Mesendoderm (in vitro differentiated cells): ENCODE results near the gene THSD4.

ENCODE experiments used
- DNase-seq: peaks from one replicate; pipeline ENCODE4 v3.0.0; 2013
- H2AK5ac ChIP-seq: 2 replicates; pipeline ENCODE4 v1.6.1; 2013; ENCODE audit warnings: low read length, inconsistent platforms
- H2BK120ac ChIP-seq: 2 replicates; pipeline ENCODE4 v1.6.1; 2013; ENCODE audit warnings: low read depth, mild to moderate bottlenecking, low read length, moderate library complexity, mixed read lengths
- H2BK15ac ChIP-seq: replicated peaks from 2 replicates; pipeline ENCODE4 v1.6.1; 2013; ENCODE audit warnings: low read depth, mild to moderate bottlenecking, moderate library complexity
- H2BK5ac ChIP-seq: 2 replicates; pipeline ENCODE4 v1.6.1; 2013; ENCODE audit warnings: low read length, inconsistent platforms
- H3K18ac ChIP-seq: 2 replicates; pipeline ENCODE4 v1.6.1; 2013; ENCODE audit warnings: mild to moderate bottlenecking, low read length, mixed read lengths
- H3K23ac ChIP-seq: one replicate; pipeline ENCODE4 v1.6.1; 2013; ENCODE audit warnings: low read length
- H3K27ac ChIP-seq: 2 replicates; pipeline ENCODE4 v1.5.1; 2013; ENCODE audit warnings: low read depth, mild to moderate bottlenecking, inconsistent platforms, low read length, moderate library complexity
- H3K27me3 ChIP-seq: 2 replicates; pipeline ENCODE4 v1.6.1; 2013; ENCODE audit warnings: low read length, control low read depth, mild to moderate bottlenecking, inconsistent platforms; ENCODE audit not compliant: insufficient read depth, poor library complexity
- H3K36me3 ChIP-seq: 2 replicates; pipeline ENCODE4 v1.6.1; 2013; ENCODE audit warnings: low read length, inconsistent platforms; ENCODE audit not compliant: control insufficient read depth, insufficient read depth
- H3K4ac ChIP-seq: one replicate; pipeline ENCODE4 v1.6.1; 2013; ENCODE audit warnings: low read depth, mild to moderate bottlenecking, low read length, moderate library complexity
- H3K4me1 ChIP-seq: 2 replicates; pipeline ENCODE4 v1.6.1; 2013; ENCODE audit warnings: low read depth, low read length, inconsistent platforms; ENCODE audit not compliant: control insufficient read depth
- H3K4me2 ChIP-seq: 2 replicates; pipeline ENCODE4 v1.6.1; 2013; ENCODE audit warnings: low read length
- H3K4me3 ChIP-seq: 2 replicates; pipeline ENCODE4 v1.5.1; 2013; ENCODE audit warnings: mild to moderate bottlenecking, low read length
- H3K56ac ChIP-seq: one replicate; pipeline ENCODE4 v1.6.1; 2013; ENCODE audit warnings: low read length
- H3K79me1 ChIP-seq: 2 replicates; pipeline ENCODE4 v1.6.1; 2013; ENCODE audit warnings: low read length, inconsistent platforms
- H3K79me2 ChIP-seq: 2 replicates; pipeline ENCODE4 v1.6.1; 2013; ENCODE audit warnings: mild to moderate bottlenecking, low read length; ENCODE audit not compliant: control insufficient read depth, insufficient read depth
- H3K9ac ChIP-seq: 2 replicates; pipeline ENCODE4 v1.6.1; 2013; ENCODE audit warnings: low read length, inconsistent platforms
- H4K5ac ChIP-seq: one replicate; pipeline ENCODE4 v1.6.1; 2013; ENCODE audit warnings: low read length
- H4K8ac ChIP-seq: one replicate; pipeline ENCODE4 v1.6.1; 2013; ENCODE audit warnings: low read depth, mild to moderate bottlenecking, control low read depth, low read length, moderate library complexity
- WGBS: extraction: QIAGEN DNeasy Blood & Tissue Kit; methylation state at CpG from one replicate; pipeline ENCODE4 v1.1.7; 2013; ENCODE audit warnings: low lambda C conversion rate, missing lambda C conversion rate; ENCODE audit not compliant: insufficient coverage; ENCODE audit errors: extremely low coverage; 5-methylcytosine and 5-hydroxymethylcytosine counted together

Gene THSD4

DNA sequence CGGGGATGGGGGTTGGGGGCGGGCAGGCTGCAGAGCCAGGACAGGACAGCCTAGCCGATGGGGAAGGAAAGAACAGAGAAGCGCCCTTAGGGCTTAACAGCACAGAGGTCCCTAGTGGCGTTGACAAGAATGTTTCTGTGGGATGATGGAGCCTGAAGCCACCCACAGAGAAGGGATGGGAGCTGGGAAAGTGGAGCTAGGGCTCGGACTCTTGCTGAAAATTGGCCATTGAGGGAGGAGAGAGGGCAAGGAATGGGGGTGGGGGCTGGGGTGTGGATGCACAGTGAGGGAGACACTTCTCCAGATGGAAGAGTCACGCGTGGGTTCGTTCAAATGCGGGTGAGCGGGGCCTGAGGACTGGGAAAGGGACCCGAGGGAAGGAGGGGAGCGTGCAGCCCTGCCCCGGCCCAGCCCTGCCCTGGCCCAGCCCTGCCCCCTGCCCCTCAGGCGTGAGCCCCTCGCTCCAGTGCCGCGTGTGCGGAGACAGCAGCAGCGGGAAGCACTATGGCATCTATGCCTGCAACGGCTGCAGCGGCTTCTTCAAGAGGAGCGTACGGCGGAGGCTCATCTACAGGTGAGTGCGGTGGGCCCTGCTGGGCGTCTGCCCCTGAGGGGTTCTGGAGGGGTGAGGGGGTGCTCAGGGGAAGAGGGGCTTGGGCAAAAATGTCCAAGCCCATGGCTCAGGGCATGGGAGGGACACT lies 695.9 kb downstream of the THSD4 start:
- no peaks in the 10 kb centered on the region for H3K79me2 ChIP-seq
- no peak overlapping the region for H3K4me2 ChIP-seq
- H3K4me1 ChIP-seq: peaks cover 13% of the 10 kb centered on the region
- H3K9ac ChIP-seq: no peak overlapping the region
- H3K4me3 ChIP-seq: no peak overlapping the region
- H2BK120ac ChIP-seq: no peak overlapping the region
- H4K8ac ChIP-seq: no peak overlapping the region
- peak; percentile 43 for DNase-seq
- H3K27ac ChIP-seq: no peak overlapping the region
- no peaks in the 10 kb centered on the region for H3K36me3 ChIP-seq
- no peak overlapping the region for H4K5ac ChIP-seq
- H3K23ac ChIP-seq: no peak overlapping the region
- H3K79me1 ChIP-seq: no peaks in the 10 kb centered on the region
- H3K18ac ChIP-seq: no peak overlapping the region
- no peaks in the 10 kb centered on the region for H3K27me3 ChIP-seq
- H2AK5ac ChIP-seq: no peak overlapping the region
- H2BK5ac ChIP-seq: no peak overlapping the region
- no peak overlapping the region for H3K4ac ChIP-seq
- H2BK15ac ChIP-seq: no peak overlapping the region
- WGBS: no CpG with 5 or more reads among the region's 27 CpGs
- no peak overlapping the region for H3K56ac ChIP-seq

DNA sequence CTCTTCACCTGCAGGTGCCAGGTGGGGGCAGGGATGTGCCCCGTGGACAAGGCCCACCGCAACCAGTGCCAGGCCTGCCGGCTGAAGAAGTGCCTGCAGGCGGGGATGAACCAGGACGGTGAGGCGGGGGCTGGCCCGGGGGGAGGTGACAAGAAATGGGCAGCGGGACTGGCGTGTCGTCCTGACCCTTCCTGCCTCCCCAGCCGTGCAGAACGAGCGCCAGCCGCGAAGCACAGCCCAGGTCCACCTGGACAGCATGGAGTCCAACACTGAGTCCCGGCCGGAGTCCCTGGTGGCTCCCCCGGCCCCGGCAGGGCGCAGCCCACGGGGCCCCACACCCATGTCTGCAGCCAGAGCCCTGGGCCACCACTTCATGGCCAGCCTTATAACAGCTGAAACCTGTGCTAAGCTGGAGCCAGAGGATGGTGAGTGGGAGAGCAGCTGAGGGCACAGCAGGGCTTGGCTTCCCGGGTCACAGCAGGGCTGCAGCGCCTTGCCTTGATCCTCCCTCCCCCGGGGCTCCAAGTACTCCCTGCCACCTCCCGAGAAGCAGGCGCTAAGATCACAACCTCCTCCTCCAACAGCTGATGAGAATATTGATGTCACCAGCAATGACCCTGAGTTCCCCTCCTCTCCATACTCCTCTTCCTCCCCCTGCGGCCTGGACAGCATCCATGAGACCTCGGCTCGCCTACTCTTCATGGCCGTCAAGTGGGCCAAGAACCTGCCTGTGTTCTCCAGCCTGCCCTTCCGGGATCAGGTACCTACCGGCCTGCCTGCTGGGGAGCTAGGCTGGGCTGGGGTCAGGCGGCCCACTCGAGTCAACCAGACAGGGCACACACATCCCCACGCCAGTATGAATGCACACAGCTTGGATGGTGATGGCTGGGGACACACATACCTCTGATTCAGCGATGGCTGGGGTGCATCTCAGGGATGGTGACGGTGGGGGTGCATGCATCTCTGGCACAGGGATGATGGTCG lies 696.8 kb downstream of the THSD4 start:
- Histone ChIP-seq H3K79me2 (no peaks in the 10 kb centered on the region), H4K8ac (no peak overlapping the region), H2AK5ac (no peak overlapping the region), H3K4me3 (no peak overlapping the region), H3K9ac (no peak overlapping the region), H3K18ac (no peak overlapping the region), H3K56ac (no peak overlapping the region), H2BK5ac (no peak overlapping the region), H2BK15ac (no peak overlapping the region), H3K23ac (no peak overlapping the region), H3K27me3 (no peaks in the 10 kb centered on the region), H3K27ac (no peak overlapping the region), H3K79me1 (no peaks in the 10 kb centered on the region), H3K4me2 (no peak overlapping the region), H4K5ac (no peak overlapping the region), H2BK120ac (no peak overlapping the region), H3K36me3 (no peaks in the 10 kb centered on the region), H3K4me1 (peaks cover 7% of the 10 kb centered on the region), H3K4ac (no peak overlapping the region)
- DNase-seq: no peak
- WGBS: no CpG with 5 or more reads among the region's 38 CpGs

DNA sequence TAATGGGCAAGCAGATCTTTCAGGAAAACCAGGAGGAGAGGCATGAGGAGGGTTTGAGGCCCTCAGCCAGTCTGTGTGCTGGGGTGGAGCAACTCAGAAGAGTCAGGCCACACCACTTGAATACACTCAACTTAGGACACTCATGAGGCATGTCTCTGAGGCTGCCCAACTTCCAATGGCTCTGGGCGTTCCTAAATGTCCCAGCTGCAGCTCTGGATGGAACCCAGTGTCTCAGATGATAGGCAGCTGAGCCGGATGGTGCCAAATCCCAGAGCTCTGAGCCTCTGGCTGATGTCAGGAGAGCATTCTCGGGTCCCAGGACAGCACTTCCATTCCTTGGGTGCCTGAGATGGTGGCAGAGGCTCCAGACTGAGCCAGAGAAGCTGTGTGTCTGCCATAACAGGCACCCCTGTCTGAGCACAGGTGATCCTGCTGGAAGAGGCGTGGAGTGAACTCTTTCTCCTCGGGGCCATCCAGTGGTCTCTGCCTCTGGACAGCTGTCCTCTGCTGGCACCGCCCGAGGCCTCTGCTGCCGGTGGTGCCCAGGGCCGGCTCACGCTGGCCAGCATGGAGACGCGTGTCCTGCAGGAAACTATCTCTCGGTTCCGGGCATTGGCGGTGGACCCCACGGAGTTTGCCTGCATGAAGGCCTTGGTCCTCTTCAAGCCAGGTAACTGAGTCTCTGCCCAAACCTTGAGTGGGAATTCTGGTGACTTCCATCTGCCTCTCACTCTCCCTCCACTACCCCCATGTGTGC lies 697.9 kb downstream of the THSD4 start:
- H3K18ac ChIP-seq: no peak overlapping the region
- no peak overlapping the region for H2BK120ac ChIP-seq
- no peak overlapping the region for H3K4me2 ChIP-seq
- no peak overlapping the region for H3K4me3 ChIP-seq
- H3K23ac ChIP-seq: no peak overlapping the region
- no peak overlapping the region for H2AK5ac ChIP-seq
- H3K4ac ChIP-seq: no peak overlapping the region
- no peak overlapping the region for H2BK5ac ChIP-seq
- H3K27me3 ChIP-seq: no peaks in the 10 kb centered on the region
- H3K4me1 ChIP-seq: no peaks in the 10 kb centered on the region
- no peak overlapping the region for H3K56ac ChIP-seq
- WGBS: no CpG with 5 or more reads among the region's 16 CpGs
- no peaks in the 10 kb centered on the region for H3K79me1 ChIP-seq
- DNase-seq: no peak
- no peak overlapping the region for H4K5ac ChIP-seq
- H3K79me2 ChIP-seq: no peaks in the 10 kb centered on the region
- H3K27ac ChIP-seq: no peak overlapping the region
- no peak overlapping the region for H3K9ac ChIP-seq
- H3K36me3 ChIP-seq: no peaks in the 10 kb centered on the region
- no peak overlapping the region for H4K8ac ChIP-seq
- no peak overlapping the region for H2BK15ac ChIP-seq

DNA sequence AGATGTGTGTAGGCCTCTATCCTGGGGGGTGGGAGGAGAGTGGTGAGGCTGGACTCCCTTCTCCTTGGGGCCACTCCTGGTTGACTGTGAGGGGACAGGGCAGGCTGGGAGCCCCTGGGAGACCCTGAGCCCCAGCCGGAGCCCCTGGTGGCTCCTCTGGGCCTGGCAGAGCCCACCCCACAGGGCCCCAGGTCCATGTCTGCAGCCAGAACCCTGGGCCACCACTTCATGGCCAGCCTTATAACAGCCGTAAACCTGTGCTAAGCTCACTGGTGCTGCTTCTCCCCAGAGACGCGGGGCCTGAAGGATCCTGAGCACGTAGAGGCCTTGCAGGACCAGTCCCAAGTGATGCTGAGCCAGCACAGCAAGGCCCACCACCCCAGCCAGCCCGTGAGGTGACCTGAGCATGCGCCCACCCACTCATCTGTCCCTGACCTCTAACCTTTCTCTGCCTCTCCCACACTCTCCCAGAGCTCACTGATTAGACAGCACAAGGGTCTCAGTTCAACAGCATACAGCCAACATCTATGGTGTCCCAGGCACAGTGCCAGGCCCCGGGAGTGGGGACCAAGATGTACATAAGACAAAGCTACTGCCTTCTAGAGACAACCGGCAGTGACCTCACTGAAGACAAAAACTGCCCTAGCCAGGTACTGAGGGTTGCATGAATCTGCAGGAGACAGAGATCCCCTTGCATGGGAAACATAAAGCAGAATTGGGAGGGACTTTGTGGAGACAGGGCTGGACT lies 698.6 kb downstream of the THSD4 start:
- H2BK120ac ChIP-seq: no peak overlapping the region

DNA sequence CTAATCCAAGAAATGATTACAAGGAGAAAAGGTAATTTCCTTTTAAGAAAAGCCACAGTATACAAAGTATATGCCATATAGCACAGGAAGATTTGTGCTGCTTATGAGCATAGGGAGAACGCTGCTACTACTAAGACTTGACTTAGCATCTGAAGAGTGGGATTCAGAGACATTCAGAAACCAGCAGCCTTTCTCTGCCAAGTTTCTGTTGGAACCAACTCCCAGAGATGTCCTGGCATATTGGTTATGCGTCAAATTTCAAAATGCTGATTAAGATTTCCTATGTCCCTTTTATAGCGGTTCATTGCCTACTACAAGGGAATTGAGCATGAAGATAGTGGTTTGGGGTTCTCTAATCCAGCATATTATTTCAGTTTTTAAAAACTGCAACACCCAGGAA lies 700.0 kb downstream of the THSD4 start:
- WGBS: no CpG with 5 or more reads among the region's 3 CpGs
- H2BK120ac ChIP-seq: no peak overlapping the region
- no peak overlapping the region for H2BK5ac ChIP-seq
- no peak overlapping the region for H3K4ac ChIP-seq
- no peak overlapping the region for H3K18ac ChIP-seq
- no peak overlapping the region for H3K4me3 ChIP-seq
- no peak overlapping the region for H3K23ac ChIP-seq
- no peaks in the 10 kb centered on the region for H3K27me3 ChIP-seq
- H3K4me2 ChIP-seq: no peak overlapping the region
- no peak overlapping the region for H2AK5ac ChIP-seq
- H3K79me1 ChIP-seq: no peaks in the 10 kb centered on the region
- H3K36me3 ChIP-seq: no peaks in the 10 kb centered on the region
- no peak overlapping the region for H2BK15ac ChIP-seq
- no peak overlapping the region for H3K27ac ChIP-seq
- no peak for DNase-seq
- no peaks in the 10 kb centered on the region for H3K79me2 ChIP-seq
- no peak overlapping the region for H4K8ac ChIP-seq
- H3K4me1 ChIP-seq: no peaks in the 10 kb centered on the region
- H3K56ac ChIP-seq: no peak overlapping the region
- no peak overlapping the region for H3K9ac ChIP-seq
- H4K5ac ChIP-seq: no peak overlapping the region

More for the DNA sequence above, 698.6 kb downstream of the THSD4 start:
- Histone ChIP-seq H3K18ac (no peak overlapping the region), H3K27me3 (no peaks in the 10 kb centered on the region), H3K27ac (no peak overlapping the region), H3K4me2 (no peak overlapping the region), H4K5ac (no peak overlapping the region), H2AK5ac (no peak overlapping the region), H3K56ac (no peak overlapping the region), H3K36me3 (no peaks in the 10 kb centered on the region), H2BK5ac (no peak overlapping the region), H3K4me3 (no peak overlapping the region), H3K4ac (no peak overlapping the region), H2BK15ac (no peak overlapping the region), H3K79me1 (no peaks in the 10 kb centered on the region), H3K4me1 (no peaks in the 10 kb centered on the region), H3K79me2 (no peaks in the 10 kb centered on the region), H3K23ac (no peak overlapping the region), H3K9ac (no peak overlapping the region), H4K8ac (no peak overlapping the region)
- no CpG with 5 or more reads among the region's 9 CpGs for WGBS
- no peak for DNase-seq
